ENCODE measurements around the gene FBXO34.

DNA sequence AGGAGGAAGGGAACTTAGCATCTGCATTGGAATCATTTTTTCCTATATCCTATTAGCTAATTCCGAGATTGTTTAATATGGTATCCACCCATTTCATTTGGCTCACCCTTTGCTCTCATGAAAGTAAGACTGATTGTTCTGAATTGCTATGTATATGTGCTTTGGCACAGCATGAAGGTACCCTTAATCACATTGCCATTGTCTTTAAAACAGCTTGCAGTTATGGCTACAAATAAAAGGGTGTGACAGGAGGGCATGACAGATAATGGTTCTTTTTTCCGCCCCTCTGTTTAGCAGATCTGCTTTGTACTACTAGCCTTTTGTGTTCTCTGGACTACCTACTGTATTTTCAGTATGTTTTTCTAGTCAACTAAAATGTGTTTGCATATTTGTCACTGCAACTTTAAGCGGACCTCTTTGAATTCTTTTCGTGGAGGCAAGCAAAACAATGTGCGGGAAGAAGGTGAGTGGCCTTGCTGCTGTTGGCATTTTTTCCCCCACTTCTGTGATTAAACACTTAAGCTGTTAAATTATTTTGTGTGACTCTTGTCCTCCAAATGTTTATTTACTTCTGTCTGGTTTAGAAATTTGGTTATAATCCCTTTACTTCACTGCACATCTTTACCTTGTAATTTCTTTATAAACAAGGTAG, 35.8 kb downstream of the FBXO34 start:
- TF ChIP-seq POLR2A (IDR thresholded peaks at IDR 0.05) (no peak), POLR2AphosphoS5 (IDR thresholded peaks at IDR 0.05) (no peak), EP300 (IDR thresholded peaks at IDR 0.05) (no peak)
- TF ChIP-seq, protein P1, sequence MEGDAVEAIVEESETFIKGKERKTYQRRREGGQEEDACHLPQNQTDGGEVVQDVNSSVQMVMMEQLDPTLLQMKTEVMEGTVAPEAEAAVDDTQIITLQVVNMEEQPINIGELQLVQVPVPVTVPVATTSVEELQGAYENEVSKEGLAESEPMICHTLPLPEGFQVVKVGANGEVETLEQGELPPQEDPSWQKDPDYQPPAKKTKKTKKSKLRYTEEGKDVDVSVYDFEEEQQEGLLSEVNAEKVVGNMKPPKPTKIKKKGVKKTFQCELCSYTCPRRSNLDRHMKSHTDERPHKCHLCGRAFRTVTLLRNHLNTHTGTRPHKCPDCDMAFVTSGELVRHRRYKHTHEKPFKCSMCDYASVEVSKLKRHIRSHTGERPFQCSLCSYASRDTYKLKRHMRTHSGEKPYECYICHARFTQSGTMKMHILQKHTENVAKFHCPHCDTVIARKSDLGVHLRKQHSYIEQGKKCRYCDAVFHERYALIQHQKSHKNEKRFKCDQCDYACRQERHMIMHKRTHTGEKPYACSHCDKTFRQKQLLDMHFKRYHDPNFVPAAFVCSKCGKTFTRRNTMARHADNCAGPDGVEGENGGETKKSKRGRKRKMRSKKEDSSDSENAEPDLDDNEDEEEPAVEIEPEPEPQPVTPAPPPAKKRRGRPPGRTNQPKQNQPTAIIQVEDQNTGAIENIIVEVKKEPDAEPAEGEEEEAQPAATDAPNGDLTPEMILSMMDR (IDR thresholded peaks at IDR 0.05): no peak

Data from suprapubic skin (tissue), 4 donors.